Right renal cortex interstitium (tissue), 3 donors: ENCODE measurements around the gene ATP2A2. TPM values are rescaled to one million over a fixed set of nuclear protein-coding genes. Genes with fewer than 3 reads are reported as not detected.

Experiments
- DNase-seq, 3 donors: peaks; one replicate each; pipeline ENCODE4 v3.0.0-alpha.2; 2013; ENCODE audit warnings: low read depth in 3 of 3, low spot score in 2 of 3
- polyA plus RNA-seq, 3 donors: library from polyadenylated mRNA; unstranded; fragments of 120-200 nt; gene quantifications; one replicate each; pipeline ENCODE4 v1.2.1, GENCODE V29; 2013; ENCODE audit not compliant: insufficient read length in 3 of 3

ATP2A2 gene
- polyA plus RNA-seq, 3 donors = 149 to 164 (median 159) TPM

DNA sequence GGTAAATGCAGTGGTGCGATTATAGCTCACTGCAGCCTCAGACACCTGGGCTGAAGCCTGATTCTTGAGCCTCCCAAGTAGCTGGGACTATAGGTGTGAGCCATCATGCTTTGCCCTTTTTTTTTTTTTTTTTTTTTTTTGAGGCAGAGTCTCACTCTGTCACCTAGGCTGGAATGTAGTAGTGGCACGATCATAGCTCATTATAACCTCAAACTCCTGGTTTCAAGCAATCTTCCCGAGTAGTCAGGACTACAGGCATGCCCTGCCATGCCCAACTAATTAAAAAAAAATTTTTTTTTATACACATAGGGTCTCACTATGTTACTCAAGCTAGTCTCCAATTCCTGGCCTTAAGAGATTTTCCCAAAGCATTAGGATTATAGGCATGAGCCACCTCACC is 6.9 kb downstream of the ATP2A2 start:
- DNase-seq = no peak

DNA sequence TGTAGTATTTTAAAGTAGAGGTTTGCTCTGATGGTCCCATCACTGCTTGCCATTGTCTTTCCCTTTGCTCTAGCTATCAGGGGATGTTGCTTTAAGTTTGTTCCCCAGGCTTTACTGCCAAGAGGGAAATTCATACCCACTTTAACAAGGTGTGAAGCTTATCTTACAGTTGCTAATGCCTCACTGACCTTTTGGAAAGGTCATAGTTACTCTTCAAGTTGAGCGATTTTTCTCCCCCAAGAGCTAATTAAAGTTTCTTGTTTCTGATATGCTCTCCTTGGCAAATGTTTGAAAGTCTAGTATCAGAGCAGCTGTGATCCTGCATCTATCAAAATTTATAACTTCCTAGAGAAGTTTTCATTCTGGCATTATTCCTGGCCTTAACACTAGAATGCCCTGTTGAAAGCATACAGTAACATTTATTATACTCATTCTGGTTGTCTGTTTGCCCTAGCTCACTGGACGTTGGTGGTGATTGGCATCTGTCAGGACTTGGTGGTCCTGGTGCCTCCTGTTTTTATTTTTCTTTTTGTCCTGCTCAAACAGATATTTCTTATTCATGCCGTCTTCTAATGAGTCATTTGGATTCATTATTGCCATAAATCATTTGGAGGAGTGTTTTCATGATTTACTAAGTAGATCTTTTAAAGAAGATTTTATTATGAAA is 8.1 kb downstream of the ATP2A2 start:
- no peak for DNase-seq

DNA sequence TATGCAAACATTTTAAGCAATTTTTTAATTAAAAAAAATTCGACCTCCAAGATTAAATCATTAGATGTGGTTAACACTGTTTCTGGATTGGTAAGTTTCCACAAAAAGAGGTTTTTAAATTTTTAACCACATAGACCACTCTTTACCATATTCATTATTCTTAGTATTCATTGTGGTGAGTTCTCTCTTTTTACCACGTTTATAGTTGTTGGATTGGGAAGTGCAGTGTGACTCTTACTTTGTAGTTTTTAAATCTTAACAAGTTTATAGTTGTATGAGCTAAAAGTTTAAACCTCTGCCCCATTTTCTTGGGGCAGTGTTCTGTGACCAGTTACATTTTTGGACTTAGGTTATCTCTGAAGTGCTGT is 8.6 kb downstream of the ATP2A2 start:
- no peak for DNase-seq

DNA sequence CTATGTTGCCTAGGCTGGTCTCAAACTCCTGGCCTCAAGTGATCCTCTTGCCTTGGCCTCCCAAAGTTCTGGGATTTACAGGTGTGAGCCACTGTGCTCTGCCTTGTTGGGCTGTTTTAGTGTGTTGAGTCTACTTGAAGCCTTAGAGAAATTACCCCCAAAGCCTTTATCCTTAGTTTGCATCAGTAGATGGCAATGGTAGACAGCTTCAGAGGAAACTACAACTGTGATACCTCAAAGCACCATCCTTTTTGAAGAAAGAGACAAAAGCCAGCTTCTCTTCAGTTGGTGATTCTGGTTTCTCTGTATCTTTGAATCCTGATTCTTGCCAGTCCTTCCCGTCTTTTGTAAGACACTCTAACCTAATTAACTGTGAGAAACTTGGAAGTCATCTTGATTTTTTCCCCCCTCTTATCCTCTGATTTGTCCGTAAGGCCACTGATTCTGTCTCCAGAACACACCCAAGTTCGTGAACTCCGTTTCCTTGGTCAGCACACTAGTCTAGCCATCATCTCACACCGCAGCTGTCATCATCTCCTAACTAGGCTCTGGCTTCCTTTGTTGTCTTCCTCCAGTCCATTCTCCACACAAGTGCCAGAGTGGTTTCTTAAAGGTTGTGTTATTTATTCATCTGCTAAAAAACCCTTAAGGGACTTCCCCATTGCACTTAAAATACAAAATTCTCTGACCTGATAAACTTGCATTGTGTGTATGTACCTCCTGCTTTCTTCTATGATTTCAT is 20.2 kb downstream of the ATP2A2 start:
- DNase-seq = no peak

DNA sequence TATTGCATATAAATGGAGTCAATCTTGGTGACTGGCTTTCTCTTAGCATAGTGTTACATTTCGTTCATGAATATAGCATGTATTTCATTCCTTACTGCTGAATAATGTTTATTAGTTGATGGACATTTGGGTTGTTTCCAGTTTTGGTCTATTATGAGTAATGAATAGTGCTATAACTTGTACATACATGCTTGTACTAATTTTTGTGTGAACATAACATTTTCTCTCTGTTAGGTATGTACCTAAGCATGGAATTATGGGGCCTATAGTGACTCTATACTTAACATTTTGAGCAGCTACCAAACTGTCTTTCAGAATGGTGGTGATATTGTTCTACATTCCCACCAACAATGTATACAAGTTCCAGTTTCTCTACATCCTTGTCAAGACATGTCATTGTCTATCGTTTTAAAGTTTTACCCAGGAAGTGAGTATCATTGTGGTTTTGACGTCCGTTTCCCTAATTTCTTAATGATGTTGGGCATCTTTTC is 23.1 kb downstream of the ATP2A2 start:
- no peak for DNase-seq

DNA sequence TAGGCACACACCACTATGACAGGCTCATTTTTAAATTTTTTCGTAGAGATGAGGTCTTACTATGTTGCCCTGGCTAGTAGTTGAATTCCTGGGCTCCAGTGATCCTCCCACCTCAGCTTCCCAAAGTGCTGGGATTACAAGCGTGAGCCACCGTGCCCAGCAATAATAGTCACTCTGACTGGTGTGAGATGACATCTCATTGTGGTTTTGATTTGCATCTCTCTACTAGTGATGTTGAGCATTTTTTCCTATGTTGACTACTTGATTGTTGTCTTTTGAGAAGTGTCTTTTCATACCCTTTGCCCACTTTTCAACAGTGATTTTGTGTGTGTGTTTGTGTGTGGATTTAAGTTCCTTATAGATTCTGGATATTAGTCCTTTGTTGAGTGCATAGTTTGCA is 26.3 kb downstream of the ATP2A2 start:
- DNase-seq = no peak

DNA sequence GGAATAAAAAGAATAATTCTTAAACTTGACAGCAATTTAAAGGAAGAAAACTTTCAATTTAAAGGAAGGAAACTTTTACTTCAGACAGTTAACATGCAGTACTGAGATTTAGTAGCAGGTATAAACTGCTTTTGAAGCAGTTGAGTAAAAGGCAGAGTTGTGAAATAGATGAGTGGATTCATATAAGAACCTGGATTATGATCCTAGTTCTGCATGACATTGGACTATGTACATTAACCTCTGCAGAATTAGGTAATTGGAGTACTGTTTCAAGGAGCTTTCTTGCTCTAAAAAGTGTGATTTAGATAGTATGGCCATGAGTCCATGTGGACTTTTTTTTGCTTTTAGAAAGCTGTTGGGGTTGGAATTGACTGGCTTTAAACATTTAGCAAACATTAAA is 29.7 kb downstream of the ATP2A2 start:
- no peak for DNase-seq

DNA sequence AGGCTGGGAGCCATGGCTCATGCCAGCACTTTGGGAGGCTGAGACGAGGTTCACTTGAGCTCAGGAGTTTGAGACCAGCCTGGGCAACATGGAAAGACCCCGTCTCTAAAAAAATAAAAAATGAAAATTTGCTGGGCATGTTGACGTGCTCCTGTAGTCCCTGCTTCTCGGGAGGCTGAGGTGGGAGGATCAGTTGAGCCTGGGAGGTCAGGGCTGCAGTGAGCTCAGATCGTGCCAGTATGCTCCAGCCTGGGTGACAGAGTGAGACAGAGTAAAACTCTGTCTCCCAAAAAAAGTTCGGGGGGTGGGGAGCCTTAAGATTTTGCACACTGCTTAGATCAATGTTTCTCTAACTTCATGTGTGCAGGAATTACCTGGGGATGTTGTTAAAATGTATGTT is 30.9 kb downstream of the ATP2A2 start:
- DNase-seq = no peak

DNA sequence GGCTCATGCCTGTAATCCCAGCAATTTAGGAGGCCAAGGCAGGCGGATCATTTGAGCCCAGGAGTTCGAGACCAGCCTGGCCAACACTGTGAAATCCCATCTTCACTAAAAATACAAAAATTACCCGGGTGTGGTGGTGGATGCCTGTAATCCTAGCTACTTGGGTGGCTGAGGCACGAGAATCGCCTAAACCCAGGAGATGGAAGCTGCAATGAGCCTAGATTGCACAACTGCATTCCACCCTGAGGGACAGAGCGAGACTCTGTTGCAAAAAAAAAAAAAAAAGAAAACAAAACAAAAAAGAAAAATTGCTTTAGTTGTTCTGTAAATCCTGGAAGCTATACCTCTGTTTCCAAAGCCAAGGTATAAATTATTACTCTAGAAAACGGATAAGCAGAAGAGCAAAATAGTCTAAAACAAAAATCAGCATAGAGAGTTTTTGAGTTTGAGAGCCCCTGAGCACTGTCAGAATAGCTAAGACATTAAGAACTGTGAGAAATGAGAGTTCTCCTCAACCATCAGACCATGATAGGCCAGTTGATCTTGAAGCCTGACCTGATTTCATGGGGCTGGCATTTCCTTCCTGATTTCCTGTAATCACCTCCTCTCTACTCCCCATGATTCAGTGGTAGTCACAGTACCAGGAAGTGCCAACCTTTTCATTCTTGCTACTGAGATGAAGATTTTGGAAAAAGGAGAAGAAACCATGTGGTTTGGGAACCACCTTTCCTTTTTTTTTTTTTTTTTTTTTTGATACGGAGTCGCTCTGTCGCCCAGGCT is 31.7 kb downstream of the ATP2A2 start:
- DNase-seq = no peak

DNA sequence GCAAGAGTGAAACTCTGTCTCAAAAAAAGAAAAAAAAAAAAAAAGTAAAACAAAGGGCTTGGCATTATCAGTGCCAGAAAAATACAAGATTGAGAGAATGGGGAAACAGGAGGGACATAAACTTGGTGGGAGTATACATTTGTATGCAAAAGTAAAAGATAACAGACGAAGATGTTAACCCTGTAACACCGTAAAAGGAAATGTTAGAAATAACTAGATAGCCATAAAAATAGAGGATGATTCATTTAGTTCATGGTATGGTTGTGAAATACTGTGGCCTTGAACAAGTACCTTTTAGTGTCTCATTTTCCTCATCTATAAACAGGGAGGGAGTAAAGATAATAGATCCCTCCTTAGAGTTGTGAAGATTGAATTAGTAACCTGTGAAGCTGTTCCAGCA is 33.3 kb downstream of the ATP2A2 start:
- no peak for DNase-seq

DNA sequence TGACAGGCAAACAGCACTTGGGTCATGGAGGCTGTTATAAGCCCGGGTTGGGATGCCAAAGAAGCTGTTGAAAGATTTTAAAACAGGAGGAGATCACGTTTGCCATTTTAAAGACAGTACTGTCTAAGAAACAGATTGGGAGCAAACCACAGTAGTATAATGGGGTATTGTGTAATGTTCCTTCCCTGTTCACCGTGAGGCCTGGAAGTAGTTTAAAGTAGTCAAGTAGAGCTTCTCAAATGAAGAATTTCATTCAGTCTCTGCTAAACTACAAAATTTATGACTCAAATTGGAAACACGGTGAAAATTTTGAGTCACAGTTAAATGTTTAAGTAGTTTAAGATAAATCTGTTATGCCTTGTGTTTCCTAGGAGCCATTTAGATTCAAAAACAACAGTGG is 35.8 kb downstream of the ATP2A2 start:
- no peak for DNase-seq

DNA sequence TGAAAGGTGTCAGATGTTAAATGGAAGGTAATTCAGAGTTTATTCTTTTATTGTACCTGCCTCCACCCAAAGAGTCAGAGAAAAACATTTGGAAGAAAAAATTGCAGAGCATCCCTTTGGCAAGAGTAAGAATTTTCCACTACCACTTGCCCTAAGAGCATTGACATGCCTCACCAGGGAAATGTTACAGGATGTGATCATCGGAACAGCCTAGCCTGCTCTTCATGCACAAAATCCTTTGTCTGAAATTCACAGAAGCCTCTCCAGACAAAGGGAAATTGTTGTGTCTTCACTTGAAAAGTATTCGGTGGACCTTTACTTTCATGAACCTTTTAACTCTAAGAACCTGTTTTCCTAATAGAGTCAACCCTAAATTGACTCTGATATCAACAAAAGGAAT is 36.9 kb downstream of the ATP2A2 start:
- no peak for DNase-seq

DNA sequence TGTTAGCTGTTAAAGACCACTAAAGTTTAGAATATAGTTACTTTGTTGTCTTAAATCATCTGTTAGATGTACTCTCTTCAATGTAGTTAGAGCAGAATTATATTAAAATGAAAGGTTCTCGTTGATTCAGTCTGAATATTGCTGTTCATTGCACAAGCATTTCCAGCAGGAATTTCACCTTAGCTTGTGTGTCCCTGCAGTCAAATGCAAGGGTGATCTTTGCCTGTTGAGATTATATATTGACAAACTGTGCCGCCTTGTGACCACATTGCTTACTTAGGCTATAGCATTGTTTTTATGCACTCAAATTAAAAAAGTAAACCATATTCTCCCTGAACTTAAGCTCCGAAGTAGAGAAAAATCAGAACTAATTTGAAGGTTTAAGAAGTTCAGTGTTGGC is 39.5 kb downstream of the ATP2A2 start:
- DNase-seq = no peak

DNA sequence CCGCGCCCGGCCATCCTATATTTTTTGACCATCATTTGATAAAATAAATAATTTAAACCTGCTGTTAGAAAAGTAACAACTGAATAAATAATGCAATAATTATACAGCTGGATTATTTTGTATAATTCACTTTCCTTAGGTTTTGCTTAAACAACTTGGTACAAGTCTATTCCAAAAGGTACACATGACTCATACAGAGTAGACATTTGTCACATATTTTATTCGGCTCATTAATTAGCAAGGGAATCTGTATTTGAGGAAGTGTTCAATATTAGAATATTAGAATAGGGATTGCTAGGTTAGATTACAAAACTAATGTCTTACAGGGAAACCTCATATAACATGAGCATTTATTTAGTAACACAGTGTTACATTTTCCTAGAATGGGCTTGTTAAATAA is 48.7 kb downstream of the ATP2A2 start:
- DNase-seq = no peak

DNA sequence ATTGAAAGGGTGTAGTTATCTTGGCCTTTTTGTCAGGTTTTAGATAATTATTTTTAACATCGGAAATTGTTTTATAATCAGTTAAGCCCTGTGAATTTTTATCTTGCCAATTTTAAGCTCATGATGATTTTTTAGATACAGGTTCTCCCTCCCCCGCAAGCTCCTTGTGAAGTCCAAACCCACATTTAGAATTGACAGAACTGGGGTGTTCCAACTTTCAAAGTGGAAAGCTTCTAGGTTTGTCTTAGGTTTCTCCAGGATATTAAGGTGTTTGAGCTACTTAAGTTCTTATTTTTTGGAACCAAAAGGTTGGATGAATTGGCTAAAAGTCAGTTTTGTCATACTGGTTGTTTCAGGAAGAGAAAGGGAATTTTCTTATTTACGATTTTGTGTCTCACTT is 49.1 kb downstream of the ATP2A2 start:
- no peak for DNase-seq

DNA sequence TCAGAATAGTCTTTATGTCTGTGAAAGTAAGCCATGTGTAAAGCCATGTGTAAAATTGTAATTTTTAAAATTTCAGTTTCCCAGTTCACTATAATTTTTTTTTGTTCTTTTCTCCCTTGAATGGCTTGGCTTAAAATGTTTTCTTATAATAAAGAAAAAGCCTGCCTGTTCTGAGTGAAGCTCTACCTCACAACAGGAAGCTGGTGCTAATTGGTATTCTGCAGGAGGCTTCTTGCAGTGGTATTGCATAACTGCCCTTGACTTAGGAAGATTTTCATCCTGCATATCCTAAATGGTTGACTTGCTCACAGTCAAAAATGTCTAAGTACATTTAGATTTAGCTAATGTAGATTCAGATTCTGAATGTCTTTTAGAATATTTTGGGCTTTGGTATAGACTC is 49.5 kb downstream of the ATP2A2 start:
- no peak for DNase-seq

DNA sequence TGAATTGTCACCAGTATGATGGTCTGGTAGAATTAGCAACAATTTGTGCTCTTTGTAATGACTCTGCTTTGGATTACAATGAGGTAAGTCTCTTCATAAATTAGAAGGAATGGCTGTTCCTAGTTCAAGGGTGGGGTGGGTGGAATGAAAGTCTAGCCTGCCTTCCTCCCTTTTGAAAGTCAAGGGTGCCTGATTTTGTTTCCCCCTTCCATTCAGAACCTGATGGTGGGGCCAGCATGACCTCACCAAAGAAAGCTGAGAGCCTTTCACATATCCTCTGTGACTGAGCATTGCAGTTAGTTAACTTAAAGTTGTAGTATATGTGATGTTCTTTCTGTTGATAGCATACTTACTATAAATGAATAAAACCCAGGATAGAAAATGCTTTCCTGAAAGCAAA is 52.2 kb downstream of the ATP2A2 start:
- no peak for DNase-seq

DNA sequence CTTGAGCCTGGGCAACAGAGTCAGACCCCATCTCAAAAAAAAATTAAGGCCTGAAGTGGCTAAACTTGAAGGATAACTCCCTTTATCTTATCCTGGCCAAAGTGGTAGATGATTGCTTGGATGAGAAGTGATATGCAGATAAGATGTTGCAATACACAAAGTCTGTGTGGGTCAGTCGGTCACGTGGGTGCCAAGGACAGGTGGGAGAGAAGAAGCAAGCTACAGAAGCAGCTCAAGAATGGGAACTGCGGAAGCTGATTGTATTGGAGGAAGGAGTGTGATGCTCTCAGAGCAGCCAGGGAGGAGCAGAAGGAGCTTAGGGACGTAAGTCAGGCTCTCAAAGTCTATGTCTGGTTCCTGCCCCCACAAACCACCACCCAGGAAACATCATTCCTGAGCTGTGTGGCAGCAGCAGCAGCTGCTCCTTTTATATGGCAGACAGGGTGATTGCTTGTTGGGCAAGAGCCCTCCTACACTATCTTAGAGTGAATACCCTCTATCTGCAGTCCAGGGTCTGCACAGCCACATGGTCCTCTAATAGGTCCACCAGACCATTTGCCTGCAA is 54.5 kb downstream of the ATP2A2 start:
- DNase-seq = no peak

DNA sequence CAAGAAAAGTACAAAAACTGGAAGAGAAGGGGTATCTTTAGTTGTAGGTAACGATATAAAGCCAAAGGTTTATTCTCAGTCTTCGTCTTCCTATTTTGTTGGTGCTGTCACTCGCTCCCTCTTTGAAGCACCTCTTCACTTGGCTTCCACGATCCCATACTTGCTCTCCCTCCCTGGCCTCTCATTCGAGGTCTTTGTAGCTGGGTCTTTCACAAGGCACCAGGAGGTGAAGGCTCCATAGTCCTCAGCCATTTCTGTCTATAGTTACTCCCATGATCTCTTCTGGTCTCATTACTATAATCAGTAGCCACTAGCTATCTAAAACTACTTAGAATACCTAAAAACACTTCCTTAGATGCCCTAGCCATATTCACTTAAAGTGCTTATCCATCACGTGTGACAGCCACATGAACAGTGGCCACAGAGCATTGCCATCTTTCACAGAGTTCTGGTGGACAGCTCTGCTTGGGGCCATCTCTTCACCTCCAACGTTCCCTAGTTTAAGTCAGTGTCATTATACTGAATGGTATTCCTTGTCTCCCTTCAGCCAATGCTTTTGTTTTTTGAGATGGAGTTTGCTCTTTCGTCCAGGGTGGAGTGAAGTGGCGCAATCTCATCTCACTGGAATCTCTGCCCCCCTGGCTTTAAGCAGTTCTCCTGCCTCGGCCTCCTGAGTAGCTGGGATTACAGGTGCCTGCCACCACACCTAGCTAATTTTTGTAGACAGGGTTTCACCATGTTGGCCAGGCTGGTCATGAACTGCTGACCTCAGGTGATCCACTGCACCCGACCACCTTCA is 57.1 kb downstream of the ATP2A2 start:
- DNase-seq = no peak

DNA sequence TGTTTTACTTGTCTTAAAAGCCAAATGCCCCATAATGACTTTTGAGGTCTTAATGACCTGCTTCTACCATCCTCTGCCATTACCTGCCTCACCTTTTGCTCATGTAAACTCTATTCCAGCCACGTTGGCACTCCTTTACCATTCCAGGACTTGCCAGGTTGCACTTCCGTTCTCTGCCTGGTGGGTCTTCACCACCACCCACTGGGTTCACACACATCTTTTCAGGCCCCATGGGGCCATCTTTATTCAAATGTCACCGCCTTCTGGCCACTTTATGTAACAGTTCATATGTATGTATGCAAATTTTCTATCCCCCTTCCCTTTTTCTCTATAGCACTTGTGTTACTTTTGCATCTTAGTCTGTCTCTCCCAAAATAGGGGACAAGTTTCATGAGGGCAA is 57.7 kb downstream of the ATP2A2 start:
- no peak for DNase-seq
